Left lung (tissue), 10 donors: Measurements from ENCODE around the gene CTSF. TPM values are rescaled to one million over a fixed set of nuclear protein-coding genes. Genes with fewer than 3 reads are reported as not detected.
A peak's percentile ranks its signal among the peaks of the same experiment; 100 is the strongest.

ENCODE experiments used
- ATAC-seq: fragments of 200-7000 bp; cut with Tn5 transposase; one replicate; pipeline ENCODE4 v1.9.1; 2020; ENCODE audit warnings: moderate library complexity
- DNase-seq, 4 donors: peaks; one replicate each; pipeline ENCODE4 v3.0.0-alpha.2; 2013 to 2020
- H3K27ac ChIP-seq, 2 donors: fragments of 200-600 bp; sonication (generic) in 1 of 2; one replicate each; pipeline versions ENCODE4 v1.5.0 to v1.8.0; 2020 to 2021
- H3K27me3 ChIP-seq, 2 donors: fragments of 200-600 bp; sonication (generic) in 1 of 2; one replicate each; pipeline versions ENCODE4 v1.5.0 to v1.8.0; 2020 to 2021
- H3K36me3 ChIP-seq, 2 donors: fragments of 200-600 bp; sonication (generic) in 1 of 2; one replicate each; pipeline versions ENCODE4 v1.5.0 to v1.8.0; 2020 to 2021
- H3K4me1 ChIP-seq, 2 donors: fragments of 200-600 bp; one replicate each; pipeline ENCODE4 v1.8.0; 2021
- H3K4me3 ChIP-seq, 2 donors: fragments of 200-600 bp; sonication (generic) in 1 of 2; one replicate each; pipeline versions ENCODE4 v1.5.0 to v1.8.0; 2020 to 2021; ENCODE audit warnings: mild to moderate bottlenecking in 1 of 2
- H3K9me3 ChIP-seq, 2 donors: fragments of 200-600 bp; sonication (generic) in 1 of 2; one replicate each; pipeline versions ENCODE4 v1.5.0 to v1.8.0; 2020 to 2021
- intact Hi-C, 2 donors: fragments of 100-400 bp; cut with DNase I; formaldehyde crosslinking; loops; one replicate each; pipeline versions ENCODE4 v1.11.2 to v1.14.2; 2022
- polyA plus RNA-seq, 6 donors: library from polyadenylated mRNA; unstranded; fragments of 120-200 nt; gene quantifications; one replicate each; pipeline ENCODE4 v1.2.1, GENCODE V29; 2013; ENCODE audit not compliant: insufficient read length in 6 of 6
- total RNA-seq, 2 donors: library from RNA; stranded (reverse); fragmentation: NEBNext Ultra II Directional; extraction: Animal tissue kit (Norgen Biotek cat#: 25700); gene quantifications; one replicate each; pipeline ENCODE4 v1.2.1, GENCODE V29; 2021
- TF ChIP-seq, protein P1 (sequence below), 2 donors: fragments of 200-600 bp; sonication (generic) in 1 of 2; IDR thresholded peaks; one replicate each; pipeline versions ENCODE4 v1.5.0 to v1.8.0; 2021; ENCODE audit warnings: antibody characterized with exemption in 2 of 2
- donor health status: DM: no; HTN: yes; CAD: no.
- donor health status: DM: no; HTN: no; CAD: no.

Gene CTSF
- total and polyA plus RNA-seq, 8 donors, result 10.8 to 56.9 (median 42.7) TPM

- TF ChIP-seq, protein P1, sequence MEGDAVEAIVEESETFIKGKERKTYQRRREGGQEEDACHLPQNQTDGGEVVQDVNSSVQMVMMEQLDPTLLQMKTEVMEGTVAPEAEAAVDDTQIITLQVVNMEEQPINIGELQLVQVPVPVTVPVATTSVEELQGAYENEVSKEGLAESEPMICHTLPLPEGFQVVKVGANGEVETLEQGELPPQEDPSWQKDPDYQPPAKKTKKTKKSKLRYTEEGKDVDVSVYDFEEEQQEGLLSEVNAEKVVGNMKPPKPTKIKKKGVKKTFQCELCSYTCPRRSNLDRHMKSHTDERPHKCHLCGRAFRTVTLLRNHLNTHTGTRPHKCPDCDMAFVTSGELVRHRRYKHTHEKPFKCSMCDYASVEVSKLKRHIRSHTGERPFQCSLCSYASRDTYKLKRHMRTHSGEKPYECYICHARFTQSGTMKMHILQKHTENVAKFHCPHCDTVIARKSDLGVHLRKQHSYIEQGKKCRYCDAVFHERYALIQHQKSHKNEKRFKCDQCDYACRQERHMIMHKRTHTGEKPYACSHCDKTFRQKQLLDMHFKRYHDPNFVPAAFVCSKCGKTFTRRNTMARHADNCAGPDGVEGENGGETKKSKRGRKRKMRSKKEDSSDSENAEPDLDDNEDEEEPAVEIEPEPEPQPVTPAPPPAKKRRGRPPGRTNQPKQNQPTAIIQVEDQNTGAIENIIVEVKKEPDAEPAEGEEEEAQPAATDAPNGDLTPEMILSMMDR (IDR thresholded peaks at IDR 0.05), result no peak
- intact Hi-C loops, result no loop called here
- ATAC-seq, result no peak
- H3K9me3 ChIP-seq, result no peaks in the 10 kb centered on the region
- H3K36me3 ChIP-seq, result no peaks in the 10 kb centered on the region
- peaks cover 0 to 26% of the 10 kb centered on the region in 2 donors for H3K27me3 ChIP-seq
- no peak for DNase-seq
- H3K27ac ChIP-seq, result no peak overlapping the region
- H3K4me3 ChIP-seq, result no peak overlapping the region
- peaks cover 4 to 8% of the 10 kb centered on the region in 2 donors for H3K4me1 ChIP-seq
Measured at GRCh38 chr11:66554602-66555001, 13.8 kb downstream of the CTSF start.

GRCh38 chr11:66550887-66551286 lies 17.5 kb downstream of the CTSF start:
- H3K4me3 ChIP-seq, result no peak overlapping the region
- TF ChIP-seq, protein P1 (IDR thresholded peaks at IDR 0.05), result no peak
- DNase-seq, result no peak
- ATAC-seq, result no peak
- no peaks in the 10 kb centered on the region for H3K36me3 ChIP-seq
- peaks cover 4 to 11% of the 10 kb centered on the region in 2 donors for H3K4me1 ChIP-seq
- no peaks in the 10 kb centered on the region for H3K9me3 ChIP-seq
- H3K27me3 ChIP-seq, result peaks cover 0 to 7% of the 10 kb centered on the region in 2 donors
- no peak overlapping the region for H3K27ac ChIP-seq
- intact Hi-C loops, result no loop called here

DNA sequence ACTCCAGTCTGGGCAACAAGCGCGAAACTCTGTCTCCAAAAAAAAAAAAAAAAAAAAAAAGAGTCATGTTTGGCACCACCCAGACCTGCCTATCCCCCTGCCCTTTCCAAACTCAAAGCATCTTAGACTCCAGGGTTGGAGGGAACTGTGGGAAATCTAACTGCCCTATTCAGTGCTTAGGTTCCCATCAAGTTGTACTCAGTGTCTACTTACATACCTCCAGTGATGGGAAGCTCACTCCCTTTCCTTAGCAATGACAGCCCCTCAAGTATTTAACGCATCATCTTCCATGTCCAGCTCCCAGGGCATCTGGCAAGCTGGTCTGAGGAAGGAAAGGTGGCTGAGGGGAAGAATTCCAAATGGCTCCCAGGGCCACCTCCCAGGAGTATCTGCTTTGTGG lies 18.7 kb downstream of the CTSF start:
- no peaks in the 10 kb centered on the region for H3K9me3 ChIP-seq

GRCh38 chr11:66548774-66549630 lies 19.4 kb downstream of the CTSF start:
- ATAC-seq (no peak), DNase-seq (peak in 1 of 4 donors; percentile 21)
- H3K27ac ChIP-seq, result no peak overlapping the region
- no peaks in the 10 kb centered on the region for H3K36me3 ChIP-seq
- TF ChIP-seq, protein P1 (IDR thresholded peaks at IDR 0.05), result no peak
- H3K9me3 ChIP-seq, result no peaks in the 10 kb centered on the region
- H3K4me1 ChIP-seq, result peaks cover 11 to 26% of the 10 kb centered on the region in 2 donors
- H3K4me3 ChIP-seq, result no peak overlapping the region
- H3K27me3 ChIP-seq, result peaks cover 0 to 7% of the 10 kb centered on the region in 2 donors
- intact Hi-C loops, result no loop called here

More for the DNA sequence above, 18.7 kb downstream of the CTSF start:
- intact Hi-C loops, result no loop called here
- Histone ChIP-seq H3K36me3 (no peaks in the 10 kb centered on the region), H3K27me3 (peaks cover 0 to 7% of the 10 kb centered on the region in 2 donors), H3K4me3 (no peak overlapping the region), H3K27ac (no peak overlapping the region), H3K4me1 (peaks cover 11 to 19% of the 10 kb centered on the region in 2 donors)
- DNase-seq (no peak), ATAC-seq (no peak)
- TF ChIP-seq, protein P1 (IDR thresholded peaks at IDR 0.05), result no peak

GRCh38 chr11:66548041-66548440 lies 20.4 kb downstream of the CTSF start:
- no peak for DNase-seq
- TF ChIP-seq, protein P1 (IDR thresholded peaks at IDR 0.05), result no peak
- H3K27ac ChIP-seq, result no peak overlapping the region
- no peaks in the 10 kb centered on the region for H3K9me3 ChIP-seq
- H3K4me1 ChIP-seq, result peaks cover 11 to 36% of the 10 kb centered on the region in 2 donors
- no peak overlapping the region for H3K4me3 ChIP-seq
- H3K36me3 ChIP-seq, result peaks cover 0 to 2% of the 10 kb centered on the region in 2 donors
- ATAC-seq, result no peak
- peaks cover 0 to 7% of the 10 kb centered on the region in 2 donors for H3K27me3 ChIP-seq
- intact Hi-C loops, result no loop called here
